GM10847 (cell line): ENCODE results near the gene DPM2.

Source experiments
- POLR2A ChIP-seq: IDR thresholded peaks from 2 replicates; pipeline ENCODE4 v1.6.1; 2011; ENCODE audit not compliant: insufficient read length; ENCODE audit errors: extremely low read depth

Gene DPM2

DNA sequence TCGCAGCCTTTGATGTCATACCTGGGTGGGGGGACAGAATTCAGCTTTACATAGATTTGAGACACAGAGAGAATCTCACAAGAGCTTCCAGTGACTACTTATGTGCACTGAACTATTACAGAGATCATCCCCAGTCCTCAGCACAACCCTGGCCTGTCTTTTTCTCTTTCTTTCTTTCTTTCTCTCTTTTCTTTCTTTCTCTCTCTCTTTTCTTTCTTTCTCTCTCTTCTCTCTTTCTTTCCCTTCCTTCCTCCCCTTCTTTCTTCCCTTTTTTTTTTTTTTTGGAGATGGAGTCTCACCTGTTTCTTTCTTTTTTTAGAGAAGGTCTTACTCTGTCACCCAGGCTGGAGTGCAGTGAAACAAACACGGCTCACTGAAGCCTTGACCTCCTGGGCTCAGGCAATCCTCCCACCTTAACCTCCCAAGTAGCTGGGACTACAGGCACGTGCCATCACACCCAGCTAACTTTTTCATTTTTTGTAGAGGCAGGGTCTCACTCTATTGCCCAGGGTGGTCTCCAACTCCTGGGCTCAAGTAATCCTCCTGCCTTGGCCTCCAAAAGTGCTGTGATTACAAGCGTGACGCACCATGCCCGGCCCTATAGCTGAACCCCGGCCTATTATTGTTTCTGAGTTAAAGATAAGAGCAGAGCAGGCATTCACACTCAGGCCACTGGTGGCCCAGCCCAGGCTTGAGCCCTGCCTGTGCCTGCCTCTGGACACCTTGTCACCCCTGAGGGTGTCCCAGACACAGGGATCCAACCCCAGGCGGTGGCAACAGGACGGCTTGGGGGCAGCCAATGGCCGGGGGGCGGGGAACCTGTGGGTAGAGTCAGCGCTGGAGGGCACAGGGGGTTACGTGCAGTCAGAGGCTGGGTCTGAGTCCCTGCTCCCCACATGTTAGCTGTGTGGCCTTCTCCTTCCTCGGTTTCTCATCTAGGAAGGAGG lies 11.4 kb downstream of the DPM2 start:
- TF ChIP-seq POLR2A = no peak

DNA sequence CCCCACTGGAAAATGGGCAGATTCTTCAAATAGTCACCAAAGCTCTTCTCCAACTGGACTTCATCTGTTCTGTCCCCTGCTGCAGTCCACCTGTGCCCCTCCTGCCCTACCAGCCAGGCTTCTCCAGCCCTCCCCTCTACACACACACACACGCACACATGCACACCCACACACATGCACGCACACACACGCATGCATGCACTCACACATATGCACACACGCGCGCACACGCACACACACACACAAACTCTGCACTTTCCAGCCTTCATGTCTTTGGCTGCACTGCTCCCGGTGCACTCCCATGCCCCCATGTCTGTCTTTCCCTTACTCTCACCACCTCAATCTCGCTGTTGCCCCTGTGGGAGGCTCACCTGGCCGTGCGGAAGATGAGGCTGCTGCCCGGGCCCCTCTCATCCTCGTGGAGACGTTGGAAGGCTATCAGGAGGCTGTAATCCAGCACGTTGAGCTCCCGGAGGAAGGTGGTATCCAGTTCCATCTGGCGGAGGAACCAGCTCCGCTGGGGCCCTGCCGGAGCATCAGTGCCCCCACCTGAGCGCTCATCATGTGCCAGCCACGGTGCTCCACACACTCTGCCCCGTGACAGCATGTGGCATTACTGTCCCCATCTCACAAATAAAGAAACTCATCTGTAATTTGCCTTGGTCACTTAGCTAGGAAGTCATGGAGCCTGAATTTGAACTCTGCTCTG lies 12.8 kb downstream of the DPM2 start:
- no peak for TF ChIP-seq POLR2A

DNA sequence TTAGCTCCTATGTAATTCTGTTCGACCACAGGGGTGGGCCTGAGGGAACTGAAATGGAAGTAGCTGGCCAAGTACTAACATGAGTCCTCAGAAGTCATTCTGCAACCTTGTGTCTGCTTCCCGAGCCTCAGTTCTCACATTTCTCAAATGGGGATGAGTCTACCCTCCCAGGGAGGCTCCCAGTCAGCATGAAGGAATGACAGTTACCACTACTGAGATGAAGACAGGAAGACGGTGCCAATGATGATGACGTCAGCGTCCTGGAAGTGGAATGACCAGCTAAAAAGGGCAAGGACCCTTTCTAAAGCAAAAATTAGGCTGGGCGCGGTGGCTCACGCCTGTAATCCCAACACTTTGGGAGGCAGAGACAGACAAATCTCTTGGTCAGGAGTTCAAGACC lies 13.9 kb downstream of the DPM2 start:
- TF ChIP-seq POLR2A = no peak

DNA sequence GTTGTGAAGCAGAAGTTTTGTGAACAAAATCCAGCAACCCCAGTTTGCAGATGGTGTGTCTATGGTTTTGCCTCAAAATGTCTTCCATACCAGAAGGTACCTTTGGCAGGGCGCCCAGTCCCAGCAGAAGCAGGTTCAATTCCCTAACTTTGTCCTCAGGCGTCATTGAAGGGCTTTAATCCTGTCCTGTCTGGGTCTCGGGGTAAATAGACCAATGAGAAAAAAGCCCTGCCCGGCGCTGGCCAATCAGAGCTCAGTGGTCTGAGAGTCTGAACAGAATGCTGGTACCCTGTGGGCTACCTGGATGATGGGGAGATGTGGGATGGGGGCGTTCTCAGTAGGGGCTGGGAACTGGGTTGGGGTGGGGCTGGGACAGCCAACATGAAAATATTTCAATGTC lies 14.6 kb downstream of the DPM2 start:
- no peak for TF ChIP-seq POLR2A

DNA sequence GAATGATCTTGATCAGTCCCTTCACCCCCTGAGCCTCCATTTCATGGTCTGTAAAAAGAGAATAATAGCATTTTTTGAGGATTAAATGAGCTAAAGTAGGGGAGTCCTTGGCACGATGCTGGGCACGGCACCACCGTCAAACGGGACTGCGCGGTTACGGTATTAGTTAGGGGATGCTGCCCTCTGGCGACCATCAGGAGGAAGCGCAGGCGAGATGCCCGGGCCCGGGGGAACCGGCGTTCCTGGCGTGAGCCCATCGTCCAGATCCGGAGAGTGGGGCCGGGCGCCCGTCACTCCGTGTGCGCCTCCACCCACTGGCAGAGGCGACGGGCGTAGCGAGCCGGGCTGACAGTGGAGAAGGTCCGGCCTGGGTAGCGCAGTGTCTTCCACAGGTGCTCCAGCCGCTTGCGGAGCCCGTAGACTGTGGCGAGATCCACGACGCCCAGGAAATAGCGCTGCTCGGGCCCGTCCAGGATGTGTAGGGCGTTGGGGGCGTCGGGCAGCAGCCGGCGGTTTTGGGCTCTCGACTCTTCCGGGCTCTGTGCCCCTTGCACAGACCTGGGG lies 16.0 kb downstream of the DPM2 start:
- no peak for TF ChIP-seq POLR2A

DNA sequence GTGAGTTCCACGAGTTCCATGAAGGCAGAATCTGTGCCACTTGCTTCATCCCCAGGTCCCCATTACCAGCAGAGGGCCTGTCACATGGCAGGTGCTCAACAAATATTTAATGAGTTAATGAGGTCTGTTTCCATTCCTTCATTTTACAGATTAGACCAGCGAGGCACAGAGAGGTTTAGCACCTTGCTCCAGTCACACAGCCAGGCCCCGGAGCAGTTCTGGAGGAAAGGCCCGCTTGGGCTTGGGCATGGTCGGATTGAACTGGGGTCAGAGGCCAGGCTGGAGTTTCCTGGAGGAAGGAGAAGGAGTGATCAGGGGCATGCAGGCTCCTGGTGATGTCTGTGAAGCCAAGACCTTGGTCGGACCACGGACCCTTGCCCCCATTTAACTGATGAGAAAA lies 16.9 kb downstream of the DPM2 start:
- no peak for TF ChIP-seq POLR2A

DNA sequence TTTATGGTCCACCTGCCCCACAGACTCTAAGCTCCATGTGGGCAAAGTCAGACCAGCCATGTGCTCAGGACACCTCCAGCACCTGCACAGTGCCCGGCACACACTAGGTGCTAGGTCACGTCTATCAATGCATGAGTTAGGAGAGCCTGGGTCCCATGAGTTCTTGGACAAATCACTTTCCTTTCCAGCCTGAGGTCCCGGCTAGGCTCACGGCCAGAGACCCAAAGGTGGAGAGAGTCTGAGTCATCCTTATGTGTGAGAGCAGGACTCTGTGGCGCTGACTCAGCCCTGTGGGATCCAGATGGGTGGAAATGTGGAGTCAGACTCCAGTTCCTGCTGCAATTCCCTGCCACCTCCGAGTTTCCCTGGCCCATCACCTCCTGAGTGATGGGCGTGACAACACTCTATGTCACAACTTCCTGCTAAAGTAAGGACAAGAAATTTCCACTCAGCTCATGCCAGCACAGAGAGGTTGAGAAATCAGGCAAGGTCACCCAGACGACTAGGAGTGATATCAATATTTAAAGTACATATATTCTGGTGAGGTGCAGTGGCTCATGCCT lies 18.3 kb downstream of the DPM2 start:
- TF ChIP-seq POLR2A = no peak

DNA sequence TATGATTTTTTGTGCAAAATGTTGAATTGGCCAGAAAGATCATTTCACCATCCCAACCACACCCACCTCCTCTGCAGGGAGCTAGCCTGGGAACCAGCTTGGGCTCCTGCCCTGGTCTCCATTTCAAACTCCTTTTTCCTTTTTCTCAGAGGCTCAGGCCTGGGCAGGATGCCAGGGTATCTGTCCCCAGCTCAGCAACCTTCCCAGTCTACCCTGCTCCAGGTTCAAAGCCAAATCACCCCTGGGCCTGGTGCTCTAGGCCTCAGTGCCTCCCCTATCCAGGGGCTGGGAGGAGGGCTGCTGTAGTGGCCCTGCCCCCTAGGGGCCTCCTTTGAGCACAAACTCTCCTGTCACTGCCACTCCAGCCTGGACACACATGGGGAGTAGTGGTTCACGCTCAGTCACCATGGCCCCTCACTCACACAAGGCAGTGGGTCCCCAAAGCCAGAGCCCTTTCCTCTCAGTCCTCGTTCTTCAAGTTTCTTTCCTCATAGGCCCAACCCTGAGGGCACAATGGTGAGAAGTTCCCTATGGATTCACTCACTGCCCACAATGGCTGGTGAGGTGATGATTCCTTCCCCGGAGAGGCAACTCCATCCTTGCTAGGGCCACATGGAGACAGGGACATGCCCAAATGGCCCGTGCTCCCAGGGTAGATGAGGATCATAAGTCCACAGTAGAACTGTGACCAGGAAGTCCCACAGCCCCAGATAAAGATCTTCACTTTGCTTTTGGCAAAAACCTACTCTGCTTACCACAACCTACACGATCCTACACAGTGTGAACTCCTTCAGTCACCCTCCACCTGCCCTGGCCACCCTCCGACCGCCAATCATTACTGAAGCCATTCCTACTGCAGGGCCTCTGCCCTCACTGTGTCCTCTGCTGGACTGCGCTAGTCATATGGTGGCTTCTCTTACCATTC lies 19.2 kb downstream of the DPM2 start:
- no peak for TF ChIP-seq POLR2A

DNA sequence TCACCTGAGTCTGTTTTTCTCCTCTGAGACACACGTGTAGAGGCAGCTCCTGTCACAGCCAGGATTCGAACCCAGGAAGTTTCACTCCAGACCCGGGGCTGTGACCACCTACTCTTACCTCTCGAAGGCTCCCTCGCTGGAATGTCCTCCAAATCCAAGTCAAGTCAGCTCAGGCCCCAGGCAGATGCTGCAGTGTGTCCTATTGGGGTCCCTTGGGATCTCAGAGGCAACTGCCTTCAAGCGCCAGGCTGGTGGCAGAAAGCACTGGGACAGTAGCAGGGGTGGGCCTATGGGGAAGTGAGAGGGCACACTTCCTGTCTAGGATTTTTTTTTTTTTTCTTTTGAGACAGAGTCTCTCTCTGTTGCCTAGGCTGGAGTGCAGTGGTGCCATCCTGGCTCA lies 20.1 kb downstream of the DPM2 start:
- no peak for TF ChIP-seq POLR2A

DNA sequence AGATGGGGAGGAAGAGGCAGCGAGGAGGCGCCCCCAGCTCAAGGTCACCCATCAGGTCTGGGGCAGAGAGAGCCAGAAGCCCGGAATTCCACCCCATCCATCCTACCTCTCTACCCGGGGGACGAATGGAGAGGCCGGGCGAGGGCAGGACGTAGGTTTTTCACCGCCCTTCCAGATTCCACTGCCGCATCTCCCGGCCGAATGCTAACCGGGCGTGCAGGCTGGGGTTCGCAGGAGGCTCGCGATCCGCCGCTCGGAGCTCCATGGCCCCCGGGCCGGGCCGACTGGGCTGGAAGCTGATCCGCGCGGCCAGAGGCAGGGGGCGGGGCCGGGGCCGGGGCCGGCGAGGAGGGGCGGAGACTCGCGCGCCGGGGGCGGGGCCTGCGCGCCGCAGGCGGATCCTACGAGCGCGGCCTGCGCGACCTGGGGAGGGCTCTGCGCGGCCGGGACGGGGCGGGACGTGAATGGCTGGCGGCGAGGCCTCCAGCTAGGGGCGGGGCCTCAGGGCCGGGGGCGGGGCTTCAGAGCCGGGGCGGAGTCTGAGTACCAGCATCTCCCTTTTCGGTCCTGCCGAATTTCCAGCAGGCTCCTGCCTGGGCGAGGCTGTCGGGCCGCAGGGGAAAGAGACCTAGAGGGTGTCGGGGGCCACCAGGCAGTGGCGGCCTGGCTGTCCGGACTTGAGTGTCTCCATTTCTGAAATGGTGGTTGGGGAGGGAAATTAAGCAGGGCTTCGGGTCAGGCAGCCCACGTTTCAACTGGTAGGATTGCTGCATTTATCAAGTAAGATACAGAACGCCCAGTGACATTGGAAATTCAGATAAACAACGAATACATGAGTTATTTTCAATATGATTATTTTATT lies 20.7 kb downstream of the DPM2 start, which contains the start of gene ST6GALNAC4:
Gene ST6GALNAC4 (minus strand): TSS at position 322 of the 862 bp plus-strand sequence. CDS start 622 bp downstream, outside the sequence.
- TF ChIP-seq POLR2A = peak; percentile 60

DNA sequence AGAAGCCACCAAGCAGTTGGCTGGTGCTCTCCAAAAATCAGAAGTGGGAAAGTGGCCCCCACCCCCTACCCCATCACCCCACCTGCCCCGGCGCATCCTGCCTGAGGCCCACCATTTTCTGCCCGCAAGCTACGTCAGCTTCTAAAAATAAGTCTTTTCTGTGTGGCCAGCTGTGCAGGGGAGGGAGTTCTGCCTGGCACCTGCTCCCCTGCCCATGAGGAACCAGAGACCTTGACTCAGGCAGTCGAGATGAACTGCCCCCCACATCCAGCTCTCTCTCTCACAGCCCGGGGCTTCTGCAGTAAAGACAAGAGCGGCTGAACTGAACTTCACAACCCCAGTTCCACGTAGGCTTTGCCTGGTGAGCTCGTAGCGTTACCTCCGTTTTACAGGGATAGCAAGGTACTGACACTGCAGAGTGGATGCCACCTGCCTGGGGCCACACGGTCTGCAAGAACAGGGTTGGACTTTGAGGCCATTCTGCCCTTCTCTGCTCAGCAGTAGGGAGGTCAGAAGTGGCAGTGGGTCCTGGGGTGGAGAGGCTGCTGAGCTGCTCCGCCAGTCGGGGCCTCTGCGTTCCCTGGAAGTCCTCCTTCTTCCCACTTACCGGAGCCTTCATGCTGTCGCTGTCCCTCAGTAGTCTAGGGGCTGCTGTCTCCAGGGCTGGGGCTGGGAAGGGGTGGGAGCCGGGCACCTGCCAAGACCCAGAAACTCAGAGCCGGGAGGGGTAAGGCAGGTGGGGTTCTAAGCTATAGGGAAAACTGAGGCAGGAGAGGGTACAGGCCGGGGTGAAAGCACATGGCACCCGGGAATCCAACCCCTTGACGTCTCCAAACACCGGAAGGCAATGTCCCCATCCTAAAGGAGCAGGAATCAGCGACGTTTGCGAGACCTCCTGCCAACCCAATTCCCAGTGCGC lies 21.6 kb downstream of the DPM2 start:
- peak; percentile 51 for TF ChIP-seq POLR2A

DNA sequence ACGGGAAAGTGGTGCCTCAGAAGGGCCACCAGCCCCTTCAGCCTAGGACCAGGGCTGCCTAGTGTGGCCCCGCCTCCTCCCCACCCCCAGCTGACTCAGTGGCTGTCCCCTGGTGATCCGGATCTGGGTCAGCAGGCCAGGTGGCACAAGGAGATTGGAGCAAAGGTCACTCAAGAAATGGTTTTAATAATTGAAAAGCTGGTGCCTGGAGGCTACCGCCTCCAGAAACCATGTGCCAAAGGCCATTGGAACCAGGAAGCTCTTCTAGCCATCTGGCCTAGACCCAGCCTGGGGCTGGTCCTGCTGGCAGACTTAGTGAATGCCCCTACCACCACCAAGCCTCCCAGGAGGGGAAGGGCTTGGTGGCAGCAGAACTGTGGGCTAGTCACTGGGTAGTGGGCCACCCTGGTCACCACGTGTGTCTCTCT lies 22.3 kb downstream of the DPM2 start:
- no peak for TF ChIP-seq POLR2A
